DMS79 (cell line): Measurements from ENCODE around the gene TNP2.
"Not testable (repeated sequence)": the region's sequence is repeated elsewhere in the genome, so short reads cannot be mapped to it uniquely, and the experiment has no call there.

Experiments
- DNase-seq: peaks from one replicate; lab custom pipeline; 2025; lab: John Stamatoyannopoulos, UW

The TNP2 gene

DNA sequence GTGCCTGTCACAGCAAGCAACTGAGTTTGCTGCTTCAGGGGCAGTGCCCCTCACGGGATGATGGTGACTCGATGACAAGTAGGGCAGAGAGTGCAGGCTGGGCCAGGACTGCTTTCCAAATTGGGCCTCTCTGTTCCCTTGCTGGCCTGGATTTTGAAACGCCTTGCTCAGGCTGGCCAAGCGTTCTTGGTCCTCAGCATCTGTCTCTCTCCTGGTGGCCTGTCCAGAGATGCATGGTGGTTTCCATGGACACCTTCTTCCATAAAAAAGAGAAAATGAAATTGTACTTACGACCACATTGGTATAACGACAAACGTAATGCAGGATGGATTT is 31.4 kb upstream of the TNP2 start:
- DNase-seq: no peak

DNA sequence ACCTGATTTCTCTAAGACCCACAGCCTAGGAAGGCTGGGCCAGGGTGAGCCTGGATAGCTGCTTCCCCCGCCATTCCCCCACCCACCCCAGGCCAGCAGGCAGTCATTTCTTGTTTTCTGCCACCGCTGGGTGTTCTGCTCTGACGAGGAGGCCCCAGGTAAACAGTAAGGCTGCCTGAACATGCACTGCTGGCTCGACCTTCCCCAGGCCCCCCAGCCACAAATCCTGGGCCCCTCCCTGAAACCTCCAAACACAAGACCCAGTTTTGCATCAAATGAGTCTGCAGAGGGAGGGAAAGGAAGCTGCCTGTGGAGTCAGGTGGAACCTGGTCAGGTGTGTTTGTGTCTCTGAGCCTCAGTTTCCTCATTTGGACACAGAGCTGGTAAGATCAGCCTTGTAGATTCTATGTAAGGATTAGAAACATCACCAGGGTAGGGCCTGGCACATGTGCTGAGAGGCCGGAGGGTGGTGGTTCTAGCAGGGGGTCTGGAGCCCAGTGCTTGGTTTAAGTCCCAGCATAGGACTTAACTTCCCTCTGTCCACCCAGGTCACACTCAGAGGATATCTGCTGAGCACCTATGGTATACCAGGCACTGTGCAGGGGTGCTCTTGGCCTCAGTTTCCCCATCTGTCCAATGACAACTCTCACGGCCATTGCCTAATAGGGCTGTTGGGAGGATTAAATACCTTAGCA is 30.9 kb upstream of the TNP2 start:
- no peak for DNase-seq

DNA sequence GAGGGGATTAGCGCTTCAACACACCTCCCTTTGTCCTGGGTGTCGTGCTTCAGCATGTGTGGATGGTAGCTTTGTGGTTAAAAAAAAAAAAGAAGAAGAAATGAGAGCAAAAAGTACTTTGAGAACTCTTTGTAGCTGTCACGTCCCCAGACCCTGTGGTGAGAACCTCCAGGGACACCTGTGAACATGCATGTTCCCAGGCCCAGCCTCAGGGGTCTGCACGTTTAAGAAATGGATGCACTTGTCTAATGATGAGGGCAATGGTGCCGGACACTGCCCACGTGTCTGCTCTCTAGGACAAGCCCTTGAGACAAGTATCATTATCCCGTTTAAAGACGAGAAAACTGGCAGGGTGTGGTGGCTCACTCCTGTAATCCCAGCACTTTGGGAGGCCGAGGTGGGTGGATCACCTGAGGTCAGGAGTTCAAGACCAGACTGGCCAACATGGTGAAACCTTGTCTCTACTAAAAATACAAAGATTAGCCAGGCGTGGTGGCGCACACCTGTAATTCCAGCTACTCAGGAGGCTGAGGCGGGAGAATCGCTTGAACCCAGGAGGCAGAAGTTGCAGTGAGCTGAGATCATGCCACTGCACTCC is 29.9 kb upstream of the TNP2 start:
- DNase-seq: not testable (repeated sequence)

DNA sequence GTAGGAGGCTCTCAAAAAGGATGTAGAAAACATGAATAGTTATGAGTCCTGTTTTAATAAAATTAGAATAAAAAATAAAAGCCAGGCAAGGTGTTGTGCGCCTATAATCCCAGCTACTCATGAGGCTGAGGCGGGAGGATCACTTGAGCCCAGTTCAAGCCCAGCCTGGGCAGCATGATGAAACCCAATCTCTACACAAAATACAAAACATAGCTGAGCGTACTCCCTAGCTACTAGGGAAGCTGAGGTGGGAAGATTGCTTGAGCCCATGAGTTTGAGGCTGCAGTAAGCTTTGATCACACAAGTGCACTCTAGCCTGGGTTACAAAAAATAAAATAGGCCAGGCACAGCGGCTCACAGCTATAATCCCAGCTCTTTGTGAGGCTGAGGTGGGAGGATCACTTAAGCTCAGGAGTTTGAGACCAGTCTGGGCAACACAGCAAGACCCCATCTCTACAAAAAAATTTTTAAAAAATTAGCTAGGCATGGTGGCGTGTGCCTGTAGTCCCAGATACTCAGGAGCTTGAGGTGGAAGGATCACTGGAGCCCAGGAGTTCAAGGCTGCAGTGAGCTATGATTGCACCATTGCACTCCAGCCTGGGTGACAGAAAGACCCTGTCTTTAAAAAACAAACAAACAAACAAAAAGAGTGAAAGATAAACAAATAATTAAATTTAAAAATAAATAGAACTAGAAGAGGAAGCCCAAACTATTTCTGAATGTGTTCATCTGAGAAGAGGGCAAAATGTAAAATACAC is 29.2 kb upstream of the TNP2 start:
- no peak for DNase-seq

DNA sequence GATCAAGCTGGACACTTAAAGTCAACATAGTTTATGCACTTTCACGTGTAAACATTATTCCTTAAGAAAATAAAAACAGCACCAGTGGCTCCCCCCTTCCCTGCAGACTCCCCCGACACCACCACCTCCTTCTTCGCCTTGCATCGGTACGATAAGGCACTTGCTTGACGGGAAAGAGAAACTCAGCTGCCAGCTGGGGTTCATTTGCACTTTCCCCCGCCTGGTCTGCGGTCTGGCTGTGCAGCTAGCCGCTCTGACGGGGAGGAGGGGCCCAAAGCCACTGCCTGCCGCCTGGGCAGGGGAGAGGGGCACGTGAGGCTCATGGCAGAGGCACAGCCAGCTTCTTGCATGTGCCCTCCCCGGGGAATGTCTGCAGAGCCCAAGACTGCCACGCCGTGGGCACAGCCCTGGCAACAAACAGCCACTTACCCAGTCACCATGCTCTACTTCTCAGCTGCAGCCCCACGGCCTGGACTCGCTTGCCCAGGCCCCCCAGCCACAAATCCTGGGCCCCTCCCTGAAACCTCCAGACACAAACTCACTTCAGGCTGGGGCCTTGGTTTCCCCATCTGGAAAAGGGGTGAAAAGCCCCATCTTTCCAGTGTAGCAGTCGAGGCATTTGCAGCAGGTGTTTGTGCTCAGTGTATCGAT is 28.5 kb upstream of the TNP2 start:
- peak; percentile 95 for DNase-seq

DNA sequence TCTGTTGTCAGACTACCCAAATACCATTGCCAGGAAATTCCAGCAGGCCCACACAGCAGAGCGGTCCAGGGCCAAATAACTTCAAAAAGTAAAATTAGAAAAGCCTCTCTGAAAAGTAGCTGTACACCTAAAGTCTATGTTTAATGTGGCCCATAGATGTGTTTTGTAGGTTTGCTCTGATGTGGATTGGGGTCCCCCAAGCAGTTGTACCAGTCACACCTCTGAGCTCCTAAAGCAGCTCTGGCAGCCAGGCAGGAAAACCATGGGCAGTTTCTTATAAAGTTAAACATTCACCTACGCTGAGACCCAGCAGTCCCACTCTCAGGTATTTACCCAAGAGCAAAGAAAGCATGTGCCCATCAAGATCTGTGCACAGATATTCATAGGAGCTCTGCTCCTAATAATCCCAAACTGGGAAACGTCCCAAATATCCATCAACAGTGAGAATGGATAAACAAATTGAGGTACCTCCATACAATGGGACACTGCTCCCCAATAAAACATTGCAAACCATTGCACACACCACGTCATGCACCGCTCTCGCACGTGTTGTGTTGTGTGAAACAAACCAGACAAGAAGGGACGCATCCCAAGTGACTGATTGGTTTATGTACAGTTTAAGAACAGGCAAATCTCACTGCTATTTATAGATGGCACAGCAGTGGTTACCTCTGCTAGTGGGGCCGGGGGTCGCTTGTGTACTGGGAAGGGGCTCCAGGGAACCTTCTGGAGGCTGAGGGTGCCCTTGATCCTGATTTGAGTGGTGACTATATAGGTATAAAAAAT is 27.8 kb upstream of the TNP2 start:
- no peak for DNase-seq

DNA sequence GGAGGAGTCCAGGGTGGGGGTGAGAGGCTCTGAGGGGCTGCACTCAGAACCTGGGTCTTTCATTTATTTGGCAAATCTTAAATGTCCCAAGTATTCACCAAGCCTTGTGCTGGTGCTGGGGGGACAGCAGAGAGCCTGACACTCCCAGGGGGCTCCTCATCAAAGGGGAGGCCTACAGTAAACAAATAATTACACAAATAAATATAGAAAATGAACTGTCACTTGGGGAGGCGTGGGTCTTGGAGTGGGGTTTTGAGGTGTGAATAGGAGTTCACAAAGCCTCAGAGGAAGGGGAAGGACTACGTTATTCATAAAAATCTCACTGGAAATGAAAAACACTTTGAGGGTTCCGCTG is 27.2 kb upstream of the TNP2 start:
- DNase-seq: no peak

DNA sequence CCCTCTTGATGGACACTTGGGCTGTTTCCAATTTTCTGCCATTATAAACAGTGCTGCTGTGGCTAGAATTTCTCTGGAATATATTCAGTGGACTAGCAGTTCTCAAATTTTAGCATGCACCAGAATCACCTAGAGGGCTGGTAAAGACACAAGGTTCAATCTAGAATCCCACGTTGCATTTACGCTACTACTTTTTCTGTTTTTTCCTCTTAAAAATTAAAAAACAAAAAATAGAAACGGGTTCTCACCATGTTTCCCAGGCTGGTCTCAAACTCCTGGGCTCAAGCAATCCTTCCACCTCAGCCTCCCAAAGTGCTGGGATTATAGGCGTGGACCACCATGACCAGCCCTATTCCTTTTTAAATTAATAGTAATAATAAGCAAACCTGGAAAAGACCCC is 26.5 kb upstream of the TNP2 start:
- DNase-seq: no peak

DNA sequence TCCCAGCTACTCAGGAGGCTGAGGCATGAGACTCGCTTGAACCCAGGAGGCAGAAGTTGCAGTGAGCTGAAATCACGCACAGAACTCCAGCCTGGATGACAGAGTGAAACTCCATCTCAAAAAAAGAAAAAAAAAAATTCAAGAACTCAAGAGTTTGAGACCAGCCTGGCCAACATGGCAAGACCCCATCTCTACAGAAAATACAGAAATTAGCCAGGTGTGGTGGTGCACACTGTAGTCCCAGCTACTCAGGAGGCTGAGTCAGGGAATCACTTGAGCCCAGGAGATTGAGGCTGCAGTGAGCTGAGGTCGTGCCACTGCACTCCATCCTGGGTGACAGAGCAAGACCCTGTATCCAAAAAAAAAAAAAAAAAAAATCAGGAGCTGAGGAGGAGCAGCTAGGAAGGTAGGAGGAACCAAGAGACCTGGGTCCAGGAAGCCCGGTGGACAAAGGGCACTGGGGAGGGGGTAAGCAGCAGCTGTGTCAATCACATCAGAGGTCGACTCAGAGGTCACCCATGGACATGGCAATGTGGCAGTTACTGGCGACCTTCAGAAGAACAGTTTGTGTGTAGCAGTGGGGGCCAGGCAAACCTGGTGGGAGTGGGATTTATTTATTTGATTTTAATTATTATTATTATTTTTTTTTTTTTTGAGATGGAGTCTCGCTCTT is 23.1 kb upstream of the TNP2 start:
- no peak for DNase-seq

DNA sequence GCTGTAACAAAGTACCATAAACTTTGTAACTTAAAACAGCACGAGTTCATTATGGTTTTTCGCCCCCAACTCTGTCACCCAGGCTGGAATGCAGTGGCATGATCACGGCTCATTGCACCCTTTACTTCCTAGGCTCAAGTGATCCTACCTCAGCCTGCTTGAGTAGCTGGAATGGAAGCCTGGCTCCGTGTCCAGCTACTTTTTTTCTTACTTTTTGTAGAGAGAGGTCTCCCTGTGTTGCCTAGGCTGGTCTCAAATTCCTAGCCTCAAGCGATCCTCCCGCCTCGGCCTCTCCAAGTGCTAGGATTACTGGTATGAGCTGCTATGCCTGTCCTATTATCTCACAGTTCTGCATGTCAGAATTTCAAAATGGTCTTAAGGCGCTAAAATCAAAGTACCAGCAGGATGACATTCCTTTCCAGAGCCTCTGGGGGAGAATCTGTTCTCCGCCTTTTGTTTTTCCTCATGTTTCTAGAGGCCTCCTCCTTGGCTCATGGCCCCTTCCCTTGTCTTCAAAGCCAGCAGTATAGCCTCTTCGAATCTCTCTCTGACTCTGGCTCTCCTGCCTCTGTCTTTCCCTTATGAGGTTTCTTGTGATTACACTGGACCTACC is 22.1 kb upstream of the TNP2 start:
- DNase-seq: no peak

DNA sequence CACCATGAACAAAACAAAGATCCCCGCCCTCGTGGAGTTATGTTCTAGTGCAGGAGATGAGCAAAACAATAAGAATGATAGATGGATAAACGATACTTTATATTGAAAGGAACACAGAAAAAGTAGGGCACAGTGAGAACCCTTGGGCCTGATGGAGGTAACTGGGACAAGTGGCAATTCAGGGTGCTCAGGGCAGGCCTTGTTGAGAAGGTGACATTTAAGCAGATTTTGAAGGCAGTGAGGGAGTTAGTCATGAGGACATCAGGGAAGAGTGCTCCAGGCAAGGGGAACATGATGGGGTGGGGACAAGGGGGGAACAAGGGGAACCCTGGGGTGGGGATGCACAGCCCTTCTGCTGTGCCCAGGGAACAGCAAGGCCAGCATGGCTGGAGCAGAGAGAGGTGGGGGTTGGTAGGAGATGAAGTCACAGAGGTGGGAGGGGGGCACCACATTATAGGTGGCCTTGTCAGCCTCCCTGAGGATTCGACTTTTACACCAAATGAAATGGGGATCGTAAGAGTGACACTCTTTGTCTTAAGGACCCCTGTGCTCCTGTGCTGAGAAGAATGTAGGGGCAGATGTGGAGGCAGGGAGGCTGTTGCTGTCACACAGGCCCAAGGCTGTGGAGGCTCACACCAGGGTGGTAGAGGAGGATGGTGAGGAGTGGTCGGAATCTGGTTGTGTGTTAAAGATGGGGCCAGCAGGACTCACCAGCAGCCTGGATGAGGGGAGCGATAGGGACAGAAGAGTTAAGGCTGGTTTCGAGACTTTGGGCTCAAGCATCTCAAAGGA is 21.2 kb upstream of the TNP2 start:
- DNase-seq: no peak

DNA sequence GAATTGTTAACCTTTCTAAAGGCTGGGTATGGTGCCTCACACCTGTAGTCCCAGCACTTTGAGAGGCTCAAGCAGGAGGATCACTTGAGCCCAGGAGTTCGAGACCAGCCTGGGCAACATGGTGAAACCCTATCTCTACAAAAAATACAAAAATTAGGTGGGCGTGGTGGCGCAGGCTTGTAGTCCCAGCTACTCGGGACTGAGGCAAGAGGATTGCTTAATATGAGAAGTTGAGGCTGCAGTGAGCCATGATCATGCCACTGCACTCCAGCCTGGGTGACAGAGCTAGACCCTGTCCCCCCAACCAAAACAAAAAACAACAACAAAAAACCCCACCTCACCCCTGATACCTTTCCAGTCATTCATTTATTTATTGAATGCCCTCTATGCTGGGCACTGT is 20.6 kb upstream of the TNP2 start:
- not testable (repeated sequence) for DNase-seq

DNA sequence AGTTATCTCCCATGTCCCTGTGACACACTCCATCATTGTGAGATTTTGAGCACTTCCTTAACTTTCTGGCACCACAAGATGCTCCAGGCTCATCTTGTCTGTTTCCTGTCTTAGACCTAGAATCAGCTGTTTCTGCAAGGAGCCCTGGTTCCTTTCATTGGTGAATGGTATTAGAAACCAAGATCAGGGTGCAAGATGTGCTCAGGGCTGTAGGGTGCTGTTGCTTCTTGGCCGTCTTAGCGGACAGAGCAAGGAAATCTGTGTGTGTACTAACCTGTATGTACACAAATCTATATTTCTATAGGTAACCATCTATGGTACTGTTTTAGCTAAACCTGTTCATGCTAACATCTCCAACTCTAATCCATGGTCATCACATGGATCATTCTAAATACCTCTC is 20.1 kb upstream of the TNP2 start:
- no peak for DNase-seq

DNA sequence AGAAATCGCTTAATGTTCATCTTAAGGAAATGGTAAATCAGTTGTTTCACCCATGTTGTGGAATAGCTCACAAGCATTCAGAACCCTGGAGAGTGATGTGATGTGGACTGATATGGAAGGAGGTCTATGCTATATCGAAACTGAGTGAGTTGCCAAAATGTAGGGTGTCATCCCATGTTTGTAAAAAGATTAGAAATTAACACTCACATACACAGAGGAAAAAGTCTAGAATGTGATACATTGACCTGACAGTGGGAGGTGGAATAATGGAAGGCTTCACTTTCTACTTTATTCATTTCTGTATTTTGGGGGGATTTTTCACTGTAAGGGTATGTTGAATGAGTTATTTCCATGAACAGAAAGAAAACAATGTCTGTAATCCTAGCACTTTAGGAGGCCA is 16.7 kb upstream of the TNP2 start:
- no peak for DNase-seq

DNA sequence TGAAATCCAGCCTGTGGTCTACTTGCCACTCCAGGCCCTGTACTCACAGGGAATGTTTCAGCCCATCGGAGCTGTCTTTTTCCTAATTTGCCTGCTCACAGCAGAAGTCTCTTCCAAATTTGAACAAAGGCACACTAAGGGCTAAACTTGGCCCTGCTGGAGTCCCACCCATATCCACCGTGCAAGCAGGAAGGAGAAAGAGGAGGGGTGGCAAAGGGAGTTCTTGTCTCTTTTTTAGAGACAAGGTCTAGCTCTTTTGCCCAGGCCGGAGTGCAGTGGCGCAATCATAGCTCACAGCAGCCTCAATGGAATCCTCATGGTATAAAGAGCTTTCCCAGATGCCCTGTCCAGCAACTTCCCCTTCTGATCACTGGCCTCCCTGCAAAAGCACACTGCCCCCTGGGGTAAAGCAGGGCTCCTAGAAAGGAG is 14.7 kb upstream of the TNP2 start:
- DNase-seq: no peak

DNA sequence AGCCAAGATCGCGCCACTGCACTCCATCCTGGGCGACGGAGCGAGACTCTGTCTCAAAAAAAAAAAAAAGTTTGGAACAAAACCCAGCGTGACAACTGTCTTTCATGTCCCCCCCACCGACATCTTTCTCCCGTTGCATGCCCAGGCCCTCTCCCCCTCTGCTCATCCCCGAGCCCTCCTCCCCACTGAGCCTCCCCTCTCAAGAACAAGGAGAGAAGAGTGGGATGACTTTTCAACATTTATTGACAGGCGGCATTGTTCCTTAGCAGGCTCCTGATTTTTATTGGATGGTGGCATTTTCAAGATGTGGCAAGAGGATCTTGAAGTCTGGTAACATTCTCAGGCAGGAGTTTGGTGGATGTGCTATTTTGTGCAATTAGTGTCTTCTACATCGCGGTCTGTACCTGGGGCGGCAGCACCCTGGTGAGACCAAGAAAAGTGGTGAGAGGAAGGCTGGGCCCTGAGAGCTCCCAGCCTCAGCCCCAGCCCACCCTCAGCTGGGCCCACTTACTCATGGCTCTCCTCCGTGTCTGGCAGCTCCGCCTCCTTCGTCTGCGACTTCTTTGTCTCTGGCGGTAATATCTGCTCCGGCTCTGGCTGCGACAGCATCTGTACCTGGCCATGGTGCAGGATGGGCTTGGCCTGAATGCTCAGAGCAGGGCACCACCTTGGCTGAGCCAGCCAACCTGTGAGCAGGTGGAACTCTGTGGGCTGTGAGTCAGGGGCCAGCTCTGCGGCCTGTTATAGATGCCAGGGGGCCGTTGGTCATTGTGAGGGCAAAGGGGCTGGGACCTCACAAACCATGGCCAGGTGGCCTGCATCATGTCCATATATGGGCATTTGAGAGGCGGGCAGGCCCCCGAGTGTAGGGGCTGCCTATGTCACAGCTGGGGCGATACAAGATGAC is 11.7 kb upstream of the TNP2 start, which contains the start of gene PRM1:
Gene PRM1 (minus strand): TSS at position 715 of the 907 bp plus-strand sequence. CDS start 92 bp downstream, at position 623.
- no peak for DNase-seq

DNA sequence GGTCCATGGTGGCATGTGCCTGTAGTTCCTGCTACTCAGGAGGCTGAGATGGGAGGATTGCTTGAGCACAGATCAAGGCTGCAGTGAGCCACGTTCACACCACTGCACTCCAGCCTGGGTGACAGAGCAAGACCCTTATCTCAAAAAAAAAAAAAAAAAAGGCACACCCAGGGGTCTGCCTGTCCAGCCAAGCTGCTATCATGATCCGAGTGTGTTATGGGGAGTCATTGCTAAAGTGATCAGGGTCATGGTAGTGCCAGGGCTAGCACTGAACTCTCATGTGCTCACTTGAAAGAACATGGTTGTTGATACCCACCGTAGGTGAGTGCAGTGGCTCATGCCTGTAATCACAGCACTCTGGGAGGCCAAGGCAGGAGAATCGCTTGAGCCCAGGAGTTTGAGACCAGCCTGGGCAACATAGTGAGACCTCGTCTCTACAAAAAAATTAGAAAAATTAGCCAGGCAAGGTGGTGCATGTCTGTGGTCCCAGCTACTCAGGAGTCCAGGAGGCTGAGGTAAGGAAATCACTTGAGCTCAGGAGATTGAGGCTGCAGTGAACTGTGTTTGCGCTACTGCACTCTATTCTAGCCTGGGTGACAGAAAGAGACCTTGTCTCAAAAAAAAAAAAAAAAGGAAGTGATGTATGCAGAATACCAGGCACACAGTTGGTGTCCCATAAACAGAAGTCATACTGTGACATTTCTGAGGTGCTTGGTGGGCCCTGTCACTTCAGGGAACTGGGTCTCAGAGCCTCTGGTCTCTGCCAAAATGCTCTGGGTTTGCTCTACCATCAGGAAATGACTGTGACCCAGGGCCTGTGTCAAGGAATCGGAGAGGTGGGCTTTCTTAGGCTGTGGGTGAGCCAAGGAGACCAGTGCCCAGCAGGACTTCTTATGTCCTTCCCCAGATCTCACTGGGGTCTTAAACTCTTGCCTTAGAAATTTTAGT is 9.8 kb upstream of the TNP2 start:
- no peak for DNase-seq
